ENCODE results near the gene NFKBIZ.
"Not testable (repeated sequence)": the region's sequence is repeated elsewhere in the genome, so short reads cannot be mapped to it uniquely, and the experiment has no call there.

The NFKBIZ gene

GRCh38 chr3:101873619-101874018, 24.3 kb downstream of the NFKBIZ start:
- DNase-seq (ENCODE audit: low spot score): peak; percentile 79

GRCh38 chr3:101876142-101876541, 26.8 kb downstream of the NFKBIZ start:
- DNase-seq (ENCODE audit: low spot score): no peak

GRCh38 chr3:101878589-101878988, 29.3 kb downstream of the NFKBIZ start:
- no peak for DNase-seq (ENCODE audit: low spot score)

- DNase-seq (ENCODE audit: low spot score): no peak
These were observed 29.8 kb downstream of the NFKBIZ start for GRCh38 chr3:101879102-101879501.

GRCh38 chr3:101879623-101880284, 30.4 kb downstream of the NFKBIZ start:
- no peak for DNase-seq (ENCODE audit: low spot score)

- DNase-seq (ENCODE audit: low spot score): no peak
These were observed 35.5 kb downstream of the NFKBIZ start for GRCh38 chr3:101884776-101885175.

GRCh38 chr3:101885584-101885983, 36.3 kb downstream of the NFKBIZ start:
- not testable (repeated sequence) for DNase-seq (ENCODE audit: low spot score)

GRCh38 chr3:101886626-101887025, 37.3 kb downstream of the NFKBIZ start:
- no peak for DNase-seq (ENCODE audit: low spot score)

- no peak for DNase-seq (ENCODE audit: low spot score)
These were observed 39.3 kb downstream of the NFKBIZ start for GRCh38 chr3:101888653-101889052.

- DNase-seq (ENCODE audit: low spot score): peak; percentile 97
These were observed 41.4 kb downstream of the NFKBIZ start for GRCh38 chr3:101890716-101891115.

GRCh38 chr3:101892648-101893047, 43.3 kb downstream of the NFKBIZ start:
- DNase-seq (ENCODE audit: low spot score): no peak

GRCh38 chr3:101896083-101896757, 46.9 kb downstream of the NFKBIZ start:
- no peak for DNase-seq (ENCODE audit: low spot score)

- DNase-seq (ENCODE audit: low spot score): no peak
These were observed 47.7 kb downstream of the NFKBIZ start for GRCh38 chr3:101897013-101897412.

GRCh38 chr3:101898039-101898438, 48.7 kb downstream of the NFKBIZ start:
- DNase-seq (ENCODE audit: low spot score): no peak

GRCh38 chr3:101898752-101899169, 49.4 kb downstream of the NFKBIZ start:
- DNase-seq (ENCODE audit: low spot score): no peak

- DNase-seq (ENCODE audit: low spot score): no peak
These were observed 51.0 kb downstream of the NFKBIZ start for GRCh38 chr3:101900316-101900715.

- no peak for DNase-seq (ENCODE audit: low spot score)
These were observed 51.4 kb downstream of the NFKBIZ start for GRCh38 chr3:101900736-101901135.

GRCh38 chr3:101902041-101902440, 52.7 kb downstream of the NFKBIZ start:
- DNase-seq (ENCODE audit: low spot score): peak; percentile 100

- DNase-seq (ENCODE audit: low spot score): peak; percentile 92
These were observed 54.1 kb downstream of the NFKBIZ start for GRCh38 chr3:101903451-101903871.

GRCh38 chr3:101905573-101905972, 56.3 kb downstream of the NFKBIZ start:
- not testable (repeated sequence) for DNase-seq (ENCODE audit: low spot score)
